ENCODE results near the gene SAYSD1.

Gene SAYSD1

DNA sequence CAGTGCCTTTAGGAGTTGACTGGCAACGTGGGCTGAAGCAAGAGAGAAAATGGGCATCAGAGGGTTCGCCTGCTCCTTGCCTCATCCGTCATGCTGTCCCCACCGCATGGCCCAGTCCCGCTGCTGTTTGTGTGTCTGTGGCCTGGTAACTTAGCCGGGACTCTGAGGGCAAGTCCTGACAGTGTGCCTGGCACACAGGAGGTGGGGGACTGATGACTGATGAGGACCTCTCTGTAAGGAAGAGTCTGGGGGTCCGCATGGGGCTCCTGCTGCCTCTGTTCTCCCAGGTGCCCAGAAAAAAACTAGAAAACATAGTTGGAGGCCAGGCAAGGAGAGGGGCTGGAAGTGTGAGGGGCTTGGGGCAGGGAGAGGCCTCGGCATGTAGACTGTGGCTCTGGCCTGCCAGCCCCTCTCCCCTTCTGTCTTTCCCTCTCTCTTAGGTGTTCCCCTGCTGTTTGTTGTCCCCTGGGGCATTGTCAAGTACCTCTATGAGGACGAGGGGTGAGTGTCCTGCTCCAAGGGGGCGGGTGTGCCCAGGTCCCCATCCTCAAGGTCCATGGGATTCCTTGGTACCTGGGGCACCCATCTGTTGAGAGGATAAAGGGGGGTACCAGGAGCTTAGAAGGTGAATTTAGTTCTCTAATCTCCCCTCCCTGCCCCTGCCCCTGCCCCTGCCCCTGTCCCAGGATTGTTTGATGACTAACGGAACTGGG is 36.9 kb downstream of the SAYSD1 start:
- DNase-seq: no peak

DNA sequence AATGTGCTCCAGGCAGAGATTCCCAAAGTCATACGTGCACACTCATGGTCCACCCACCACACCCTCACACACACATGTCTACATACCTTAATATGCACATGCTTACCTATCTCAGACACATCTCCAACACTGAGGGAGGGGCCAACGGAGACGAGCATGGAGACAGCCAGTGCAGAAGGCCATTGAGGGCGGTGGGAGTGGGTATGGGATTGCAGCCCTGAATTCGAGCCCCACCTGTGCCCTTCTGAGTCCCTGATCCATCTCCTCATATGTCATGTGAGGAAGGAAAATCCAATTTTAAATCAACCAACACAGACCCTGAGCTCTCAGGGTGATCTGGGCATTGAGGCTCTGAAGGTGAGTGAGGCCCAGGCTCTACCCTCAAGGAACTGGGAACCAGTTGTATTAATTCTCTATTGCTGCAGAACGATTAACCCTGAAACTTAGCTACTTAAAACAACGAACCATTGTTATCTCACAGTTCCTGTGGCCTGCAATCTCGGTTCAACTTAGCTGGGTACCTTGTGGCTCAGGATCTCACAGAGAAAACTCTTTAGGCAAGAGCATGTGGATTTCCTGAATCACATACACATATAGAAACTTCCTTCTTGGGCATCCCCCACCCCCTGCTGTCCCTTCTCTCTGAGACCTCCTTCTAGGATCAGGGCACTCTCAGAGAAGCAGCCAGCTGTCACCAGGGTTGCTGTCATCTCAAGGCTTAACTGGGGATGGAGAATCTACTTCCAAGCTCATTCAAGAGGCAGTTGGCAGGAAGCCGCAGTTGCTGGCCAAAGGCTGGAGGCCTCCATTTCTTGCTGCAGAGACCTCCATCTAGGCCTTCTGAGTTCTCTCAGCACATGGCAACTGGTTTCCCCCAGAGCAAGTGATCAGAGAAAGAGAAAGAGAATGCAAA is 38.1 kb downstream of the SAYSD1 start:
- DNase-seq: no peak

DNA sequence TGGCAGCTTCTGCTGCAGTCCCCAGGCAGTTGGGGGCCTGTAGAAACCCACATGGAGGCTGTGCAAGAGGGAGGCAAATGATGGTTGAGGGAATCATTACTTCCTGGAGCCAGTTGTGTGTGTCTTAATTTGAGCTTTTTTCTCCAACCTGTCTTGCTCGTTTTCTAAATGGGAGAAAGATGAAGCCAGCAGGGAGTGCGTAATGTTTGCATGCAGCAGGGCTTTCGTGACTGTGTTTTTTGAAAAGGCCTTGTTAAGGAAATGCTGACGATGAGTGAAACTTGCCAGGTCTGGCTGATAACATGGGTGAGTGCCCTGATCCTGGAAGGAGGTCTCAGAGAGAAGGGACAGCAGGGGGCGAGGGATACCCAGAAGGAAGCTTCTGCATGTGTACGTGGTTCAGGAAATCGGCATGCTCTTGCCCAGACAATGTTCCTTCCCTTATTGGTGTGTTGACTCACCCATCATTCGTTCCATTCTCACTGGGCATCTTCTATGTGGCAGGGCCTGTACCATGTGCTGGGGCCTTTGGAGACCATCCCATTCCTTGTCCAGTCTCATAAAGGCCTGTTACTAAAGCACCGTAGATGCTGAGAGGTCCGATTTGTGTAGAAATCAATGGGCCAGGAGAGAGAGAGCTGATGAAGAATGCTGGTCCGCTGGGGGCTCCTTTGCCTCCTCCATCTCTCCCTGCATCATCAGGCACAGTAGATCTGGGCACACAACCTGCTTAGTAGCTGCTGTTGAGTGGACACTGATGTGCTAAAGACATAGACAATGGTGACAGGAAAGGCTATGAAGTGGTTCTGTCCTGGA is 39.0 kb downstream of the SAYSD1 start:
- no peak for DNase-seq

DNA sequence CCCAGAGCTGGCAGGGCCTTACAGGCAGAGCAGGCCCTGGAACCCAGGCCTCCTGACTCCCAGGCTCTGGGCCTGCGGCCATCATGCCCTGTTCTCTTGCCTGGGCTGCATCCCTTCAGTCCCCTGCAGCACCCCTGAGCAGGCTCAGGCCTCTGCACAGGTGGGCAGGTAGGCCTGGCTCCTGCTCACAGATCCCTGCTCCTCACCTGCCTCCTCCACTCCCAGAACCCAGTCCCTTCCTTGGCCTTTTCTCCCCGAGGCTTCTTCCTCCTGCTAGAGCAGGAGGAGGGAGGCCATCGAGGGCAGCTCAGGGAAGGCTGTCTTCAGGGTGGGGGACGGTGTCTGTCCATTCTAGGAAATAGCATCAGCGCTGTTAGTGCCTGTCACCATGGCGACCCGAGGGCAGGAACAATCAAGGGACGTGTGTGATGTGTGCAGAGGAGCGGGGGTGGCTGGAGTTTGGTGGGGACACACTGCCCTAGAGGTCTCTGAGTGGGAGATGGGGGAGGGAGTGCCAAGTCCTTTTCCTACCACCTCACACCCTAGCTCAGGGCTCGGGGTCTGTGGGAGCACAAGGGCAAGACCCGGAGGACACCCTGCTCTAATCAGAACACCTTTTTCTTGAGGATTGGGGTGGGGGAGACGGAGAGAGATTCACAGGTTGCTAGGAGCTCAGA is 39.8 kb downstream of the SAYSD1 start:
- no peak for DNase-seq

DNA sequence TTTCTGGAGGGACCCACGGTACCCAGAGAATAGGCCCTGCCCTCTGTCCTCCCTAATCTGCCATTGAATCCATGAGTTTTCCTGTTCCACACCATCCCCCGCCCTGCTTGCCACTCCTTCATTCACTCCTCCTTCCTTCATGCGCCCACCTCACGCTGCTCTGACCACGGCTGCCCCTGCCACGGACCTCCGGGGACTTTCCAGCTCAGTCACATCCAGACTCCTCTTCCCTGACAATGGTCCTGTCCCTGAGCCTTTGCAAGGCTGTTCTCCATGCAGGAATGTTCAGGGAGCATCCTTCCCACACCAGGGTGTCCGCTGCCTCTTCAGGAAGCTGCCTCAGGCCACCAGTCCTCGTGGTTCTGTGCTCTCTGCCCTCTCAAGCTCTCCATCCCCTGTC is 40.5 kb downstream of the SAYSD1 start:
- DNase-seq: no peak

DNA sequence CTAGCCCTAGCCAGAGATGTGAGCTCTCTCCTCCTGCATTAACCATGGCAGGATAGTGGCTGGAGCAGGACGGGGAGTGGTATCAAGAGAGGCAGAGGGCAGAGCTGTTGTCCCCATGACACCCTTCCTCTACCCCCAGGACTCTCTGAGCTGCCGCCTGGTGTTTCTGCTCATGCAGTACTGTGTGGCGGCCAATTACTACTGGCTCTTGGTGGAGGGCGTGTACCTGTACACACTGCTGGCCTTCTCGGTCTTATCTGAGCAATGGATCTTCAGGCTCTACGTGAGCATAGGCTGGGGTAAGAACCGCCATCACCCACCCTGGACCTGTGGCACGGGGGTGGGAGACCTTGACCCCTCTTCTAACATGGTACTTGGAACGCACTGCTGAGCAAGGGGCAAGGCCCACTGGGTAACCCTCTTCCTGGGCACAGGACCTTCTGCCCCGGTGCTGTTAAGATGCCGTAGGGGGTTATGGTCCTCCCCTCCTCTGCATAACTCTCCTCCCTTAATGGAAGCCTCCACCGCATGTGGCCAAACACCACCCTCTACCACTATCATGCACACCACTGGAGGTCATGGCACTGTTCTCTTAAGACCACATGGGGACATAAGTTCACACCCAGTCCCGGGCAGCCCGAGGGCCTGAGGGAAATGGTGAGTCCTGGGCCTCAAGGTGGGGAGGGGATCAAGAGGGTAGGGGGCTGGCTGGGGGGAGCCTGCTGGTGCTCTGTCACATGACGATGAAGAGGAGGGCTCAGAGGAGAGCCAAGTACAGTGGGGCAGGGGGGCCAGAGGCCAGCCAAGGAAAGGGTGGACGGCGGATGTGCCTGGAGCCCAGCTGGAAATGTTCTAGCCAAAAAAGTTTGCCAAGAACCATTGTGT is 41.3 kb downstream of the SAYSD1 start:
- no peak for DNase-seq

DNA sequence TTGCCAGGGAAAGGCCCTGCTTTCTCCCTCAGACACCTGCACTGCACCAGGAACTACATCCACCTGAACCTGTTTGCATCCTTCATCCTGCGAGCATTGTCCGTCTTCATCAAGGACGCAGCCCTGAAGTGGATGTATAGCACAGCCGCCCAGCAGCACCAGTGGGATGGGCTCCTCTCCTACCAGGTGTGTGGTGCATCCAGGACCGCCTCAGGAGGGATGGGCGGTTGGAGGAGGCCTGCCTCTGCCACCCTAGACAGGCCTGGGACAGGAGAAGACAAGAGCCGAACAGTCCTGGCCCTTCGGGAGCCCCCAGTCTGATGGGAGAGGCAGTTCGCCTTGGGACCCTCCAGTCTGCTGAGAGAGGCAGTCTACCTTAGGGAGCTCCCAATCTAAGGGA is 42.2 kb downstream of the SAYSD1 start:
- DNase-seq: no peak

DNA sequence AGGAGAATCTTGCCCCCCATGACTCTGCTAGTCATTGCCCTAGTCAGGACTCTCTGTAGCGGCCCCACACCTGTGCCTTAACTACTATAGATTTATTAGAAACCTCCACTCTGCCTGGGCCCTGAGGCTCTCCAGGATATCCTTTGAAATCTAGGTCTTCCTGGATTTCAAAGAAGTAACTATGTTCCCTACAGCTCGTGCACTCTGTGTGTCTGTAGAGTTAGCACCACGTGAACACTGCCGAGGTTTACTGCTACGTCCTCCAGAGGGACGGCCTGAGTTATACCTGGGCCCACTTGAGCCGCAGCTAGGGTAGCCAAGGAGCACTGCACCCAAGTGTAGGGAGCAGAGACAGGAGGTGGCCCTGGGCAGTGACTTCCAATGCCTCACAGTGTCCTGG is 46.6 kb downstream of the SAYSD1 start:
- no peak for DNase-seq

DNA sequence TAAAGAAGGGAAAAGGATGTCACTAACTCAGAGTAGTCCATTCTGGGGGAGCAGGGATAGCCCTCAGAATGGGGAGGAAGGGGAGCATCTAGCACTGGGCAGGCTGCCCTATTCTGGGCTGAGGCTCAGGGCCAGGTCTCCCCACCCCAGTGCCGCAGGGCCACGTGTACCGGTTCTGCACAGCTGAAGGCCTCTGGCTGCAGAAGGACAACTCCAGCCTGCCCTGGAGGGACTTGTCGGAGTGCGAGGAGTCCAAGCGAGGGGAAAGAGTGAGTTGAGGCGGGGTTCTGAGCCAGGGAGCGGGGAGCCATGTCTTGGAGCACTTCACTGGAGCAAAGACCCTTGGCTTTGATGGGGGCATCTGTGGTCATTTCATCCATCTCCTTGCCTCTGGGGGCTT is 49.4 kb downstream of the SAYSD1 start:
- no peak for DNase-seq

DNA sequence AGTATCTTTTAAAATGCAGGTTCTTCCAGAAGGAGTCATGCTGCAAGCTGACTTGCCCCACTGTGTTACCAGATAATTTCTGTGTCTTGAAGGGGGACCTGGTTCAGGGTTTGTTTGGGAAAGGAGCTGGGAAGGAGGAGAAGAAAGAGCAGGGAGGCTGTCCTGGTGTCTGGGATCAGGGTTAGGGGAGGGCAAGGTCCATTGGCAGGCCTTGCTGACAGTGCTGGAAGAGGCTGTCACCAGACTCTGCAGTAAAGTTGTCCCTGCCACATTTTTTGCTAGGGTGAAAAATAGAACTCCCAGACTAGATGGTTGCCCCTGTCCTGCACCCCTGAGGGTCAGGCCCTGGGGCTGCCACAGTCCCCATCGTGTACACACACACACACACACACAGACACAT is 51.5 kb downstream of the SAYSD1 start:
- no peak for DNase-seq

DNA sequence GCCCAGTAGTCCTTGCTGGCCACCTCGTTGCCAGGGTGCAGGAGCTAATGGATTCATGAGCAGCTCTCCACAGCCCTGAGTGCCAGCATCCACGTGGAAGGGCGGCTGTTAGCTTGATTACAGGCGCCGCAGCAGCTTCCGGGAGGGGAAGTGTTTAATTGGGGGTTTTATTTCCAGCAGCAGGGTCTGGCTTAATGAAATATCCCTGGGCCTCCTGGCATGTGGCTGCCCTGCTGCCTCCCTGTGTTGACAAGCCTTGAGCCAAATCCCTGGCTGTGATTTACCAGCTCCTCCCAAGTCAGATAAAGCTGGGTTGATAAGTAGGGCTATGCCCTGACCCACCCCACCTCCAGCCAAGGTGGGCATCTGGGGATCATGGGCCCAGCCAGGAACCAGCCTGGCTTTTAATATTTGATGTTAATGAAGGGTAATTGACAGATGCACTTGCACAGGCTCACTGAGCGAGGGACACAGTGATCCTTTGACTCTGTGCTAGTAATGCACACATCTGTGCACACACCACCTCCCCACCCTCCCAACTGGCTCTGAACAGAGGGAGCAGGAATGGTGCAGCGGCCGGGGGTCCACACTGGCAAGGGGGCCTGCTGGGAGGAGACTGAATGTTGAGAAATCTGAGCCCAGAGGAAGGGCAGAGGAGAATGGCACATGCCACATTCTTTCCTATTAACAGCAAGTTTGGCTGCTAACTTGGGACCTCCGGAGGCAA is 52.8 kb downstream of the SAYSD1 start:
- DNase-seq: no peak

DNA sequence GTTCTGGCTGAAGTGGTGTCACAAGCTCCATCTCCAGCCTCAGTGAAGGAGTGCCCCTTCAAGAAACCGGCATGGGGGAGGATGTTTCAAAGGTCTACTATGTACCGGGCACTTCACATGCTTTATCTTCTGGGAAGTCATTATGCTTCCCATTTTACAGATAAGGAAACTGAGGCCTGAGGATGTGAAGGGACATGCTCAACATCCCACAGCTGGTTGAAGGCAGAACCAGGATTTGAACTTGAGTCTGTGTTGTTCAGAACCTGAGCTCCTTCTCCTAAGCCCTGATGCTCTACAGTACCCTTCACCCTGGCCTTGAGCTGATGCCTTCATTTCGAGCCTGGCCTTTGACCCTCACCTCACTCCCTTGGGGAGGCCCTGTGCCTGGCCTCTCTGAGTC is 53.4 kb downstream of the SAYSD1 start:
- no peak for DNase-seq

DNA sequence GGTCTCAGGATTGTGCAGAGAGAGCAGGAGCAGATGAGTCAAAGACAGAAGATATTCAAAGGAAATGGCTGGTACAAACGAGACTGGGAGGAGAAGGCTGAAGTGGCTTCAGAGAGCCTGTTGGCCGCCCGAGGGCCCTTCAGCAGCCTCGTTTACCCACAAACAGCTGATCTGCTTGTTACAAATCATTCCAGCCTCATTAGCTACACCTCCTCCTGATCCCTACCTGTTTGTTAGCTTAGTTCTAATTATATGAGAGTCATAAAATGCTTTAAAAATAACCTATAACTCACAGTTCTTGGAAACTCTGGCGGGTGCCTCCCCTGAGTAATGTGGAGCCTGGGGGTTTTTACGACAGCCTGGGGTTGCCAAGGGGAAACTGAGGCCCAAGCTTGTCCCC is 53.8 kb downstream of the SAYSD1 start:
- no peak for DNase-seq

DNA sequence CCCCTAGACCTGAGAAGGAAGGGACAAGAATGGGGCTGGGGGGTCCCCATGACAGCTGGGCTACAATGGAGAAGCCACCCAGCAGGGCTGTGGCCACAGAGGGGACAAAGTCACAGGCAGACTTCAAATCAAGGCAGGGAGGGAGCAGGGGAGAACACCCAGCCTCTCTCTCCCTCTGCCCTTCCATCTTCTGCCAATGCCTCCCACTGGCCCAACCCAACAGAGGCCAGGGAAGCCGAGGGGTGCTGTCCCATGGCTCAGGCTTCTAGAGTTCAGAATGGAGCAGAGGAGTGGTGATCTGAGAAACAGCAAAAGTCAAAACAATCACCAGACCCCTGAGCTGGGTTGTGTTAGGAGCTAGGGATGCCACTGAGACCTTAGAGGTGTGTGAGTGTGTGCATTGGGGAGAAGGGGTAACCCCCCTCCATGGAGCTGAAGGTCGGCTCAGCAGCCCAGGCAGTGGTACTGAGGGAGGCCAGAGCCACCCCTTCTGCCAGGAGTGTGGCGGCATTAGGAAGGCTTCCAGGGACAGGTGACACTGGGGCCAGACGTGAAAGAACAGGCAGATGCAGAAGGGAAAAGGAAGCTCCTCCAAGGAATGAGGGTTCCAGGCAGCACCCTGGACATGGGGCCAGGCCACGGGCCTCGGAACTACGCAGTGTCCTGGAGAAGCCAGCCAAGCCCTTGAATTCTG is 54.4 kb downstream of the SAYSD1 start:
- no peak for DNase-seq

DNA sequence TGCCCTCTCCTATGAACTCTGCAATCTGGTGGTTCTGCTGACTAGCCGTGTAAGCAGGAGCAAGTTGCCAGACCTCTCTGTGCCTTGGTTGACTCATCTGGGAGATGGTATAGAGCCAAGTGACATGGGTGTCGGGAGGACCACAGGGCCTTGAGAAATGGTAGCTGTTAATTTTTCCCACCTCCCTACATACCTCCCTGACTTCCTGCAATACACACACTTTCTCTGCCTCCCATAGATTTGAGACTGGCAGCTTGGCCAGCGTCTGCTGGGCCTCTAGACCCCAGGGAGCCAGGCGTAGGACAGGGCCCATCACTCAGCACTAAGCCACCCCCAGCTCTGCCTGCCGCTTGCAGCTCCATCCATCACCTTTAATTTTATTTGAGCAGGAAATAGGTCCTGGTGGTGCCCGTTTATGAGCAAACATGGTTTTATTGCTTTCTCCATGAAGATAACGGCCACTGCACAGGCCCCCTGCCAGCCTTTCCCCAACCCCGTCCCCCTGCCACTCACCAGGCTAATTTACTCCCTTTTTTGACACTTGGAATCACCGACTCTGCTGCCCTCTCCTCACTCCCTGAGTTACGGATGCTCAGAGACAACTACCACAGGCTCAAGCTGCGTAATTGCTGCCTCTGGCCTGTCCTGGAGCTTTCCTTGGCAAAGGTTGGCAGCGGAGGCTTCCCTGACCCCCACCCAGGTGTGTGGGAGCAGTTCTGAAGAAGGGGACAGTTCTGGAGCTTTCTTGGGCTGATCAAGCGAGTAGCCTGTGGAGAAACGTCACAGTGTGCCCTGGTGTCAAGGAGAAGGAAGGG is 55.3 kb downstream of the SAYSD1 start:
- DNase-seq: no peak

DNA sequence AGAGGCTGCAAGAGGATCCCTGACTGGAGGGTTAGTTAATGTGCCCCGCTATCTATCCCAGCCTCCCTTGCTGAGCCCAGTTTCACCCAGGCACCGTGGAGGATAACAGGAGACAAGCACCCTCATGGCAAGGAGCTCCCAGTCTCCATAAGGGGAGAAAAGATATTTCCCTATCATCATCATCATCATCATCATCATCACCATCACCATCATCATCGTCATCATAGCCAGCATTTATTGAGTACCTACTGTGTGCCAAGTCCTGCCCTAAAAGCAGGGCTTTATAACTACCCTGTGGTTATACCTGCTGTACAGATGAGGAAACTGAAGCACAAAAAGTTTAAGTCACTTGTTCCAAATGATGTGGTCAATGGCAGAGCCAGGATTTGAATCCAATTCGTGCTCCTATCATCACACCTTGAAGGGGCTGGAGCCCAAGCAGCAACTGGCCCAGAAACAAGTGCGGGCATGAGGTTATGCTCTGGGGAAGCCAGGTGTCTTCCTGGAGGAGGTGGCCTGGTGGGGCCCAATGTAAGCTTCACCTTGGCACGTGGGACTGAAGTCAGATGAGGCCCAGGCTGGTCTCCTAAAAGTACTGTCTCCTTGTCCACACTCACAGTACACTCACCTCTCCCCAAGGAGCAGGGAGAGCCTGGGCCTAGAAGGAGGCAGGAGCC is 56.4 kb downstream of the SAYSD1 start:
- DNase-seq: no peak

DNA sequence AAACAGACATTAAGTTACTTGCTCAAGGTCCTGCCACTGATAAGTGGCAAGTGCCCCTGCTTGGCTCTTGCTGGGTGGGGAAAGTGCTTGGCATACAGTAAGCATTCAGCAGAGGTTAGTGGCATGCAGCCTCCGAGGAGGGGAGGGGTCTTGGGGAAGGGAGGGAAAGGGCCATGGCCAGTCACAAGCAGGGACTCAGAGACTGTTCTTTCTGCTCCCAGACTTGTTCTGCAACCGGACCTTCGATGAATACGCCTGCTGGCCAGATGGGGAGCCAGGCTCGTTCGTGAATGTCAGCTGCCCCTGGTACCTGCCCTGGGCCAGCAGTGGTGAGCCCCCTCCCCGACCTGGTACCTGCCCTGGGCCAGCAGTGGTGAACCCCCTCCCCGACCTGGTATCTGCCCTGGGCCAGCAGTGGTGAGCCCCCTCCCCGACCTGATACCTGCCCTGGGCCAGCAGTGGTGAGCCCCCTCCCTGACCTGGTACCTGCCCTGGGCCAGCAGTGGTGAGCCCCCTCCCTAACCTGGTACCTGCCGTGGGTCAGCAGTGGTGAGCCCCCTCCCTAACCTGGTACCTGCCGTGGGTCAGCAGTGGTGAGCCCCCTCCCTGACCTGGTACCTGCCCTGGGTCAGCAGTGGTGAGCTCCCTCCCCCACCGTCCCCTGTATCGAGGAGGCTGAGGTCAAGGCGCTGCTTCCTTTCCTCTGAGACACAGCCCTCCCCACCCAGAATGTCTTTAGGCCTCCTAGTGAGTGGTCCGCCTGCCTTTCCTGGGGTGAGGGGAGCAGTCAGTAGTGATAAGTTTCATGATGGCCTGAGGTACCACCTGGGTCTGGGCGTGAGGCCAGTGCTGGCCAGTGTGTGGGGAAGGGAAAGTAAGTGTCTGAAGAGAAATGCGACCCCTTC is 57.5 kb downstream of the SAYSD1 start:
- DNase-seq: no peak

DNA sequence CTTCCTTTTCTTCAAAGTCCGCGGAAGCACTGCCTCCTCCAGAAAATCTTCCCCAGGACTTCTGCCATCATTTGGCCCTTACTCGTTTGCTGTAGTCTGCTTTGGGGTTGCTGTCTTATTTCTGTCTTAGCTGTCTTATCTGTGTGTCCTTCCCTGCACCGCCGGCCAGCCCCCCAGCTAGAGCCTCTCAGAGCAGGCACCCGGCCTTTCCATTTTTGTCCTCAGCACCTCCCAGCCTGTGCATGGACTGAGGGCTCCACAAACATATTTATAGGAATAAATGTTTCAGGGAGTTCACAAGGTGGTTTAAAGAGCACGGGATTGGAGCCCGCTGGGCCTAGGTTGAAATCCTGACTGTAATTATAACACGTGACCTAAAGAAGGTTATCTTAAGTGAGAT is 58.3 kb downstream of the SAYSD1 start:
- DNase-seq: no peak
